GM10248 (cell line): ENCODE data around the gene GRID1.
"Not testable (repeated sequence)": the region's sequence is repeated elsewhere in the genome, so short reads cannot be mapped to it uniquely, and the experiment has no call there.

Source experiments
- CTCF ChIA-PET: fragments of 300-600 bp; sonication (Branson Sonifier 250); formaldehyde crosslinking; extraction: SDS; loops from one replicate; lab custom pipeline; 2021; ENCODE audit warnings: antibody characterized with exemption; lab: Yijun Ruan, JAX
- POLR2A ChIA-PET: fragments of 350-650 bp; sonication (Branson Sonifier 250); formaldehyde crosslinking; extraction: SDS; loops from one replicate; lab custom pipeline; 2020; ENCODE audit warnings: antibody characterized with exemption; lab: Yijun Ruan, JAX
- DNase-seq: peaks from one replicate; pipeline ENCODE4 v3.0.0; 2012; ENCODE audit errors: extremely low spot score
- CTCF ChIP-seq: IDR thresholded peaks from 2 replicates; pipeline ENCODE4 v1.5.1; 2012; ENCODE audit warnings: mild to moderate bottlenecking, low read depth; ENCODE audit errors: extremely low read depth, missing control alignments, control extremely low read depth

The GRID1 gene

GRCh38 chr10:86077271-86077670 is 289.3 kb downstream of the GRID1 start:
- no peak for DNase-seq
- no peak for TF ChIP-seq CTCF
- ChIA-PET CTCF (interaction anchor here (1.0 to 1.4 kb wide), 2 partner anchors 15 to 23 kb away, joined by 3 to 4 read pairs; no protein-coding TSS in a partner anchor), POLR2A (no interaction called here)

GRCh38 chr10:86076497-86076896 is 290.1 kb downstream of the GRID1 start:
- POLR2A ChIA-PET, CTCF ChIA-PET, DNase-seq: not testable (repeated sequence)

- no peak for TF ChIP-seq CTCF
- POLR2A ChIA-PET = no interaction called here
- DNase-seq = no peak
- CTCF ChIA-PET = no interaction called here
Observed at GRCh38 chr10:86075512-86075911, 291.1 kb downstream of the GRID1 start.

- ChIA-PET POLR2A (no interaction called here), CTCF (no interaction called here)
- no peak for DNase-seq
- no peak for TF ChIP-seq CTCF
Observed at GRCh38 chr10:86074294-86074693, 292.3 kb downstream of the GRID1 start.

GRCh38 chr10:86073199-86073977 is 293.2 kb downstream of the GRID1 start:
- no peak for TF ChIP-seq CTCF
- DNase-seq = no peak
- ChIA-PET CTCF (no interaction called here), POLR2A (no interaction called here)

GRCh38 chr10:86072413-86072812 is 294.2 kb downstream of the GRID1 start:
- ChIA-PET POLR2A (no interaction called here), CTCF (interaction anchor here (1.2 kb wide), 1 partner anchor 10 kb away, joined by 3 read pairs; no protein-coding TSS in a partner anchor)
- TF ChIP-seq CTCF = no peak
- DNase-seq = no peak

GRCh38 chr10:86071758-86072157 is 294.8 kb downstream of the GRID1 start:
- DNase-seq = peak; percentile 34
- no peak for TF ChIP-seq CTCF
- CTCF ChIA-PET = interaction anchor here (1.2 kb wide), 1 partner anchor 11 kb away, joined by 3 read pairs; no protein-coding TSS in a partner anchor
- POLR2A ChIA-PET = no interaction called here
